Endothelial cell of umbilical vein (primary cell): ENCODE data around the gene ZKSCAN3. TPM values are rescaled to one million over a fixed set of nuclear protein-coding genes. Genes with fewer than 3 reads are reported as not detected.

Experiments
- BruUV-seq: library from RNA; stranded (reverse); fragments of 400-500 nt; replicated peaks from 2 replicates; lab custom pipeline; 2021; lab: Mats Ljungman, UMichigan
- CTCF ChIA-PET: fragments of 300-600, 350-600 bp; sonication (Branson Sonifier 250); formaldehyde crosslinking; loops from one replicate; lab custom pipeline; 2021; ENCODE audit warnings: antibody characterized with exemption, inconsistent platforms; lab: Charles Lee
- POLR2A ChIA-PET: fragments of 300-600, 350-600 bp; sonication (Branson Sonifier 250); formaldehyde crosslinking; loops from one replicate; lab custom pipeline; 2021; ENCODE audit warnings: antibody characterized with exemption, inconsistent platforms; lab: Charles Lee
- DNase-seq: peaks from one replicate; pipeline ENCODE4 v3.0.0-alpha.2; 2011; ENCODE audit warnings: low read depth, low spot score
- FAIRE-seq: peaks from 2 replicates; lab custom pipeline; 2011; peaks lifted over from hg19 to GRCh38; lab: Jason Lieb, UNC
- H2AFZ ChIP-seq: 2 replicates; pipeline ENCODE4 v1.6.0; 2012; ENCODE audit warnings: low read depth, low read length, control low read depth, inconsistent platforms
- H3K27ac ChIP-seq: 2 replicates; pipeline ENCODE4 v1.5.1; 2011; ENCODE audit warnings: low read depth, mild to moderate bottlenecking, control low read depth, low read length, moderate library complexity; ENCODE audit not compliant: insufficient read depth
- H3K27me3 ChIP-seq, 2 experiments: 2 replicates each; pipeline versions ENCODE4 v1.6.0 to v1.6.1; 2011; ENCODE audit warnings: low read length in 2 of 2, mixed read lengths in 1 of 2; ENCODE audit not compliant: control insufficient read depth in 2 of 2, insufficient read depth in 2 of 2
- H3K36me3 ChIP-seq, 2 experiments: 2 replicates in 1 of 2; 3 replicates in 1 of 2; pipeline ENCODE4 v1.5.1; 2011; ENCODE audit warnings: low read length in 2 of 2, mild to moderate bottlenecking in 1 of 2, moderate library complexity in 1 of 2; ENCODE audit not compliant: control insufficient read depth in 2 of 2, insufficient read depth in 2 of 2; ENCODE audit errors: extremely low read depth in 1 of 2
- H3K4me1 ChIP-seq: 3 replicates; pipeline ENCODE4 v1.5.1; 2011; ENCODE audit warnings: mild to moderate bottlenecking, low read length; ENCODE audit not compliant: control insufficient read depth, insufficient read depth; ENCODE audit errors: extremely low read depth
- H3K4me2 ChIP-seq: 2 replicates; pipeline ENCODE4 v1.6.1; 2011; ENCODE audit warnings: low read length, control low read depth, mixed read lengths; ENCODE audit not compliant: insufficient read depth
- H3K4me3 ChIP-seq, 3 experiments: fragments of 200-600 bp in 1 of 3; sonication (generic), shearing (Covaris generic) in 1 of 3; replicated peaks in 1 of 3; 2 replicates each; pipeline ENCODE4 v1.5.1; 2011 to 2016; ENCODE audit warnings: control low read depth in 3 of 3, low read length in 3 of 3, mild to moderate bottlenecking in 2 of 3, inconsistent platforms in 1 of 3, low read depth in 1 of 3, moderate library complexity in 1 of 3; ENCODE audit not compliant: insufficient read depth in 1 of 3
- H3K79me2 ChIP-seq: 2 replicates; pipeline ENCODE4 v1.6.0; 2012; ENCODE audit warnings: low read length, inconsistent platforms; ENCODE audit not compliant: control insufficient read depth, insufficient read depth
- H3K9ac ChIP-seq: replicated peaks from 2 replicates; pipeline ENCODE3; 2011; ENCODE audit warnings: low read length, control low read depth; ENCODE audit not compliant: insufficient read depth; ENCODE audit errors: extremely low read depth
- H3K9me1 ChIP-seq: replicated peaks from 3 replicates; pipeline ENCODE4 v1.6.0; 2011; ENCODE audit warnings: mild to moderate bottlenecking, low read length; ENCODE audit not compliant: control insufficient read depth, insufficient read depth; ENCODE audit errors: extremely low read depth
- H3K9me3 ChIP-seq: replicated peaks from 2 replicates; pipeline ENCODE4 v1.5.1; 2012; ENCODE audit warnings: low read length, inconsistent platforms; ENCODE audit not compliant: control insufficient read depth, insufficient read depth
- H4K20me1 ChIP-seq: replicated peaks from 2 replicates; pipeline ENCODE3; 2011; ENCODE audit warnings: mild to moderate bottlenecking, low read length; ENCODE audit not compliant: control insufficient read depth, insufficient read depth; ENCODE audit errors: extremely low read depth
- CTCF ChIP-seq, 2 donors: IDR thresholded peaks; 1 replicate in 1 of 2; 2 replicates in 1 of 2; pipeline ENCODE4 v1.5.1; 2011; ENCODE audit warnings: low read length in 2 of 2, mild to moderate bottlenecking in 2 of 2, moderate library complexity in 2 of 2, control low read depth in 1 of 2, inconsistent platforms in 1 of 2, low read depth in 1 of 2; ENCODE audit not compliant: insufficient read depth in 1 of 2; ENCODE audit errors: extremely low read depth in 1 of 2
- EZH2 ChIP-seq: IDR thresholded peaks from 2 replicates; pipeline ENCODE4 v1.6.1; 2012; ENCODE audit warnings: borderline replicate concordance, low read depth, mild to moderate bottlenecking, moderate library complexity, low read length, inconsistent platforms; ENCODE audit not compliant: severe bottlenecking
- FOS ChIP-seq: IDR thresholded peaks from 2 replicates; pipeline ENCODE4 v1.6.1; 2011; ENCODE audit warnings: mild to moderate bottlenecking, low read length, moderate library complexity, borderline replicate concordance; ENCODE audit not compliant: insufficient read depth
- GATA2 ChIP-seq: IDR thresholded peaks from 2 replicates; pipeline ENCODE4 v1.7.0; 2011; ENCODE audit warnings: low read depth, mild to moderate bottlenecking, moderate library complexity, mixed read lengths, low read length; ENCODE audit not compliant: insufficient read length, insufficient read depth
- JUN ChIP-seq: IDR thresholded peaks from 2 replicates; pipeline ENCODE4 v1.6.1; 2011; ENCODE audit warnings: borderline replicate concordance, low read depth; ENCODE audit not compliant: insufficient read length, insufficient read depth
- MYC ChIP-seq: IDR thresholded peaks from one replicate; pipeline ENCODE4 v1.6.1; 2011; ENCODE audit warnings: mild to moderate bottlenecking, low read depth, low read length
- POLR2A ChIP-seq: IDR thresholded peaks from 2 replicates; pipeline ENCODE4 v1.6.1; 2012; ENCODE audit warnings: low read depth, mild to moderate bottlenecking, control low read depth, low read length
- POLR2AphosphoS5 ChIP-seq: IDR thresholded peaks from 2 replicates; pipeline ENCODE4 v1.6.1; 2012; ENCODE audit warnings: low read depth, mild to moderate bottlenecking, control low read depth, low read length, moderate library complexity; ENCODE audit not compliant: insufficient read depth
- dilution Hi-C: fragments of 300-500 bp; cut with MboI; formaldehyde crosslinking; loops from one replicate; pipeline ENCODE4 v1.15.0; 2019; ENCODE audit warnings: low sequenced_read_pairs; ENCODE audit not compliant: extremely low pct_ligation_motif_present
- intact Hi-C: fragments of 100-400 bp; cut with micrococcal nuclease; formaldehyde crosslinking; loops from one replicate; pipeline ENCODE4 v1.10.0; 2022
- polyA plus RNA-seq, 4 experiments: library from polyadenylated mRNA; depleted of rRNA in 3 of 4; stranded (reverse) in 3 of 4; unstranded in 1 of 4; fragments of >200 nt; gene quantifications; 2 replicates each; pipeline versions ENCODE4 v1.2.1 to v1.2.3, GENCODE V29; 2011 to 2012; ENCODE audit warnings: missing spikeins in 1 of 4
- total RNA-seq: library from RNA; stranded (reverse); gene quantifications from 2 replicates; pipeline ENCODE4 v1.2.3, GENCODE V29; 2021
- TF ChIP-seq, protein P1 (sequence below): IDR thresholded peaks from 2 replicates; pipeline ENCODE4 v1.6.1; 2011; ENCODE audit not compliant: insufficient read depth, insufficient read length

ZKSCAN3 gene
- total and polyA plus RNA-seq, 2 donors (not counting 3 experiments of a cell fraction or from before 2014, with no cell fraction given) = 2.5 to 6.9 TPM

DNA sequence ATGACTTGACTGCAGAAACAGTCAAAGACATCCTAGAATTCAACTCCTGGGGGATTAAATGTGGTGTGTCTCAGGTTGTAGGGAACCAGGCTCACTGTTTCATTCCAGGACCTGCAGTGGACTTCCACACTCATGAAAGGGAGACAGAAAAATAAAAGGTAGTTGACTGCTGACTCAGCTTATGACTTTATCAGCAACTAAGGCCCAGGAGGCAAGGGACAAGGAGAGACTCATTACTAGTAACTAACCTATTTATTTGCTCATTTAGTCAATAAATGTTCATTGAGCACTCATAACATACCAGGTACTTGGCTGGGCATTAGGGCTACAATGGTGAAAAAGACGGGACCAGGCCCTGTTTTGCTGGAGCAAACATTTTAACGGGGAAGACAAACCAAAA lies 16.7 kb upstream of the ZKSCAN3 start:
- Histone ChIP-seq H3K9ac (no peak overlapping the region), H3K36me3 (no peaks in the 10 kb centered on the region), H4K20me1 (no peaks in the 10 kb centered on the region), H3K4me3 (no peak overlapping the region), H3K27ac (no peak overlapping the region), H3K9me1 (no peaks in the 10 kb centered on the region), H2AFZ (no peak overlapping the region), H3K4me1 (peaks cover 15% of the 10 kb centered on the region), H3K79me2 (no peaks in the 10 kb centered on the region), H3K4me2 (no peak overlapping the region), H3K27me3 (no peaks in the 10 kb centered on the region), H3K9me3 (no peaks in the 10 kb centered on the region)
- ChIA-PET POLR2A (no interaction called here), CTCF (interaction anchor here (2.3 kb wide), 1 partner anchor 23 kb away, joined by 9 read pairs; no protein-coding TSS in a partner anchor)
- BruUV-seq = no TSS peak
- dilution Hi-C loops (no loop called here), intact Hi-C loops (no loop called here)
- TF ChIP-seq JUN = no peak
- TF ChIP-seq FOS = no peak
- TF ChIP-seq, protein P1, sequence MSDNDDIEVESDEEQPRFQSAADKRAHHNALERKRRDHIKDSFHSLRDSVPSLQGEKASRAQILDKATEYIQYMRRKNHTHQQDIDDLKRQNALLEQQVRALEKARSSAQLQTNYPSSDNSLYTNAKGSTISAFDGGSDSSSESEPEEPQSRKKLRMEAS = no peak
- TF ChIP-seq EZH2 = no peak
- TF ChIP-seq GATA2 = no peak
- no peak for TF ChIP-seq POLR2AphosphoS5
- no peak for TF ChIP-seq POLR2A
- TF ChIP-seq MYC = no peak
- TF ChIP-seq CTCF (IDR thresholded peaks at IDR 0.05; ENCODE audit: extremely low read depth in 1 of 2, insufficient read depth in 1 of 2, low read depth in 1 of 2, low read length in 2 of 2) = no peak
- no peak for FAIRE-seq
- no peak for DNase-seq
